Ishikawa (cell line): ENCODE data around the gene EFHC2.

Experiments
- CREB1 ChIP-seq: IDR thresholded peaks from 2 replicates; pipeline ENCODE4 v1.6.1; 2012; ENCODE audit warnings: low read depth
- EGR1 ChIP-seq: IDR thresholded peaks from 2 replicates; pipeline ENCODE4 v1.6.1; 2012
- EP300 ChIP-seq: IDR thresholded peaks from 2 replicates; pipeline ENCODE4 v1.6.1; 2012; ENCODE audit warnings: borderline replicate concordance
- FOXM1 ChIP-seq: IDR thresholded peaks from 2 replicates; pipeline ENCODE4 v1.6.1; 2012; ENCODE audit warnings: low read depth, borderline replicate concordance
- RAD21 ChIP-seq: IDR thresholded peaks from 2 replicates; pipeline ENCODE4 v1.6.1; 2012; ENCODE audit warnings: low read depth
- ZBTB7A ChIP-seq: IDR thresholded peaks from 2 replicates; pipeline ENCODE4 v1.6.1; 2012; ENCODE audit warnings: low read depth

DNA sequence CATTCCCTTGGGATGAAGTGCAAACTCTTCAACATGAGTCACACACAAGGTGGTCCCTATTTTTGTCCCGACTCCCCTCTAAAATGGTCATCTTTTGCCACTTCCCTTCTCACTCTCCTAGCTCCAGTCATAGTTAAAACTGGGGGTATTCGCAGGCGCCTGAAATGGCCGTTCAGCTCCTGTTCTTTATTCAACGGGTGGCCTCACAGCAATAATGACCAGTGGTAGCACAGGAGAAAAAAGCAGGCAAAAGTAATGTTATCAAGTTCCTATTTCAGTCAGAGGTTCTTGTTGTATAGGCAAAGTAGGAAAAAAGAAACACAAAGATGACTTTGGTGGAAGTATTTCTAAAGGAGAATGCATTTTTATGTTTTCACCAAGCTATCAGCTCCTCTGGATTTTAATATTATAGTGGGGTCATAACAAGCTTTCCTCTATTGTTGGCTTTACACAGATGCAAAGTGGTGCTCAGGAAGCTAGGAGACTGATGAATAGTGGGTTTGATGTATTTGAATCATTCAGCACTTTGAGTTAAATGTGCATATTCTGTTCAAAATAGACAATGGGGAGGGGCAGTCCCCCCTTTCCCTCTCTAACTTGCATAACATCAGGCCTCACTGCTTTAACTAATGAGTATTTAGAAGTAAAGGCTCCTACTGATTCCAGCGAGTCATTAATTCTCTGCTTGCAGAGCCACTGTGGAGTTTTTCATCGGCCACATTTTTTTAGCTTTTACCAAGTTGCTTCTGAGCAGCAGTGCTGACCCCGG, 199.1 kb downstream of the EFHC2 start:
- TF ChIP-seq FOXM1 (no peak), EP300 (no peak), RAD21 (no peak), EGR1 (no peak), CREB1 (no peak), ZBTB7A (no peak)
